Colonic mucosa (tissue), 4 donors: ENCODE measurements around the gene RECK. TPM values are rescaled to one million over a fixed set of nuclear protein-coding genes. Genes with fewer than 3 reads are reported as not detected.
"Not testable (repeated sequence)": the region's sequence is repeated elsewhere in the genome, so short reads cannot be mapped to it uniquely, and the experiment has no call there.

Experiments
- DNase-seq: peaks from one replicate; pipeline ENCODE4 v3.0.0-alpha.2; 2020
- H3K27ac ChIP-seq: fragments of 200-600 bp; one replicate; pipeline ENCODE4 v1.8.0; 2021
- H3K27me3 ChIP-seq: fragments of 200-600 bp; one replicate; pipeline ENCODE4 v1.8.0; 2021
- H3K36me3 ChIP-seq: fragments of 200-600 bp; one replicate; pipeline ENCODE4 v1.8.0; 2021
- H3K4me1 ChIP-seq: fragments of 200-600 bp; one replicate; pipeline ENCODE4 v1.8.0; 2021; ENCODE audit warnings: mild to moderate bottlenecking
- H3K4me3 ChIP-seq: fragments of 200-600 bp; one replicate; pipeline ENCODE4 v1.8.0; 2021
- H3K9ac ChIP-seq, 2 donors: one replicate each; pipeline ENCODE4 v1.7.0; 2013; ENCODE audit warnings: control low read depth in 2 of 2, low read depth in 2 of 2, low read length in 2 of 2
- H3K9me3 ChIP-seq: fragments of 200-600 bp; one replicate; pipeline ENCODE4 v1.8.0; 2021
- intact Hi-C: fragments of 100-400 bp; cut with DNase I; formaldehyde crosslinking; loops from one replicate; pipeline ENCODE4 v1.14.1; 2022
- total RNA-seq, 2 donors: library from RNA; stranded (reverse); fragmentation: NEBNext Ultra II Directional in 1 of 2; extraction: Animal tissue kit (Norgen Biotek cat#: 25700) in 1 of 2; gene quantifications; one replicate each; pipeline ENCODE4 v1.2.1, GENCODE V29; 2021
- TF ChIP-seq, protein P1 (sequence below): fragments of 200-600 bp; IDR thresholded peaks from one replicate; pipeline ENCODE4 v1.8.0; 2022; ENCODE audit warnings: antibody characterized with exemption, mild to moderate bottlenecking
- donor health status: healthy.
- donor health status: DM: no; HTN: no; CAD: no.
- donor health status: DM: no; HTN: no; CAD: no.

RECK gene
- total RNA-seq, 2 donors from 2014 or later: 1.6 to 4.5 TPM

- Histone ChIP-seq H3K27ac (no peak overlapping the region), H3K9ac (no peak overlapping the region), H3K4me3 (no peak overlapping the region), H3K27me3 (no peaks in the 10 kb centered on the region), H3K9me3 (no peaks in the 10 kb centered on the region), H3K36me3 (no peaks in the 10 kb centered on the region), H3K4me1 (peaks cover 23% of the 10 kb centered on the region)
- TF ChIP-seq, protein P1, sequence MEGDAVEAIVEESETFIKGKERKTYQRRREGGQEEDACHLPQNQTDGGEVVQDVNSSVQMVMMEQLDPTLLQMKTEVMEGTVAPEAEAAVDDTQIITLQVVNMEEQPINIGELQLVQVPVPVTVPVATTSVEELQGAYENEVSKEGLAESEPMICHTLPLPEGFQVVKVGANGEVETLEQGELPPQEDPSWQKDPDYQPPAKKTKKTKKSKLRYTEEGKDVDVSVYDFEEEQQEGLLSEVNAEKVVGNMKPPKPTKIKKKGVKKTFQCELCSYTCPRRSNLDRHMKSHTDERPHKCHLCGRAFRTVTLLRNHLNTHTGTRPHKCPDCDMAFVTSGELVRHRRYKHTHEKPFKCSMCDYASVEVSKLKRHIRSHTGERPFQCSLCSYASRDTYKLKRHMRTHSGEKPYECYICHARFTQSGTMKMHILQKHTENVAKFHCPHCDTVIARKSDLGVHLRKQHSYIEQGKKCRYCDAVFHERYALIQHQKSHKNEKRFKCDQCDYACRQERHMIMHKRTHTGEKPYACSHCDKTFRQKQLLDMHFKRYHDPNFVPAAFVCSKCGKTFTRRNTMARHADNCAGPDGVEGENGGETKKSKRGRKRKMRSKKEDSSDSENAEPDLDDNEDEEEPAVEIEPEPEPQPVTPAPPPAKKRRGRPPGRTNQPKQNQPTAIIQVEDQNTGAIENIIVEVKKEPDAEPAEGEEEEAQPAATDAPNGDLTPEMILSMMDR: no peak
- no peak for DNase-seq
- intact Hi-C loops: no loop called here
Observed at GRCh38 chr9:36129139-36129538, 92.4 kb downstream of the RECK start.

- not testable (repeated sequence) for H3K27ac ChIP-seq
Observed at GRCh38 chr9:36131666-36132065, 95.0 kb downstream of the RECK start.

DNA sequence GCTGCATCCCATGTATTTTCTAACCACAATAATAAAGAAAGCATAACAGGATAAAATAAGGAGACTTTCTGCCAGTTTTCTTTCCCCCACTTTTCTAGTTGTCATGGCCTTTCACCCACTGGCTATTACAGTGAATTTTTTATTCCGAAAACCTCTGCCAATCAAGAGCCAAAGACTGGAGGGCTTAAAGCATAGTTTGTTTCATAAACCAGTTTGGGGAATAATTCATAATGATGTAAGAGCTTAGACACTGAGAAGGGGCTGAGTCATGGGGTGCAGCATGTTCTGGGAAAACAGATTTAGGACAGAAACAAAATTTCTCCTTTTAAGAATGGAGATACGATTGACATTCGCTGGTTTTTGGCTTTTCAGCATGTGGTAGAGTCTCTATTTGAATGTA is 95.4 kb downstream of the RECK start:
- Histone ChIP-seq H3K9ac (no peak overlapping the region), H3K9me3 (no peaks in the 10 kb centered on the region), H3K36me3 (no peaks in the 10 kb centered on the region), H3K4me1 (peaks cover 10% of the 10 kb centered on the region), H3K4me3 (no peak overlapping the region), H3K27me3 (no peaks in the 10 kb centered on the region), H3K27ac (no peak overlapping the region)
- no peak for DNase-seq
- intact Hi-C loops: no loop called here
- TF ChIP-seq, protein P1: no peak

More at GRCh38 chr9:36131666-36132065, 95.0 kb downstream of the RECK start:
- intact Hi-C loops, H3K27me3 ChIP-seq, DNase-seq, H3K4me3 ChIP-seq, H3K9me3 ChIP-seq, H3K36me3 ChIP-seq, H3K9ac ChIP-seq: not testable (repeated sequence)
- H3K4me1 ChIP-seq: peaks cover 13% of the 10 kb centered on the region

DNA sequence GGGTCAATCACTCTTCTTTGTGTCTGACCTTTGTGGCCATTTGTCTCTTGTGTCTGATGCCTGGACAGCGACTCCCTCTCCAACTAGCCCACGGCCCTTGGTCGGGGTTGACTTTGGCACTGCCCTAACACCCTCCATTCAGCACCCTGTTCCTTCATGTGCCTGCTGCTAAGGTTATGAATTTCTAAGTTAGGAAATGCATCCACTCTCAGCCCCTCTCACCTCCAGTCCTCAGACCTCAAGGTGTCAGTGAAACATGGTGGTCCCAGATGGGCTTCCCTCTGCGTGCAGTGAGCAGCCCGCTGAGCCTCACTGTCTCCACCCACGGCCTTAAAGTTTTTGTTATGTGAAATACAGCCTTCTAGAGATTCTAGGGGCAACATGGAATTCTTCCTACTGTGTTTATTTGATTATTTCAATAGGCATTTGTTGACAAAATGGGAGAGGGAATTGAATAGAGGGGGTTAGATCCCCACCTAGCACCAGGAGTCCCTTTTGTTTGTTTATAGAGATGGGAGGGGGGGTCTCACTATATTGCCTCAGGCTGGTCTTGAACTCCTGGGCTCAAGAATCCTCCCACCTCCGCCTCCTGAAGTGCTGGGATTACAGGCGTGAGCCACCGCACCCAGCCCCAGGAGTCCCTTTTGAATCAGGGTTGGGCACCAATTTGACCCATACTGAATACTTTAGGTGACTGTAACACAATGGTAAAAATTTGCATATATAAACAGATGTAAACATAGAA is 98.2 kb downstream of the RECK start:
- H3K9ac ChIP-seq: no peak overlapping the region
- TF ChIP-seq, protein P1: no peak
- no peaks in the 10 kb centered on the region for H3K27me3 ChIP-seq
- intact Hi-C loops: no loop called here
- H3K9me3 ChIP-seq: no peaks in the 10 kb centered on the region
- DNase-seq: no peak
- H3K36me3 ChIP-seq: no peaks in the 10 kb centered on the region
- H3K27ac ChIP-seq: no peak overlapping the region
- H3K4me1 ChIP-seq: peaks cover 3% of the 10 kb centered on the region
- no peak overlapping the region for H3K4me3 ChIP-seq

GRCh38 chr9:36135741-36136271 is 99.1 kb downstream of the RECK start:
- intact Hi-C loops: no loop called here
- Histone ChIP-seq H3K9me3 (no peaks in the 10 kb centered on the region), H3K27me3 (no peaks in the 10 kb centered on the region), H3K4me3 (peak overlapping the region; percentile 94), H3K27ac (peak overlapping the region; percentile 76), H3K9ac (peak overlapping the region; percentile 61 to 83), H3K4me1 (peaks cover 3% of the 10 kb centered on the region), H3K36me3 (no peaks in the 10 kb centered on the region)
- TF ChIP-seq, protein P1: no peak
- peak; percentile 53 for DNase-seq

GRCh38 chr9:36136272-36136893 is 99.7 kb downstream of the RECK start, which contains the start of gene GLIPR2:
Gene GLIPR2 (plus strand): TSS chr9:36136733. CDS start chr9:36136779, 46 bp downstream.
- no peaks in the 10 kb centered on the region for H3K9me3 ChIP-seq
- H3K27ac ChIP-seq: peak within 1 kb of the TSS; percentile 76
- DNase-seq: peak; percentile 86
- peak within 1 kb of the TSS; percentile 94 for H3K4me3 ChIP-seq
- intact Hi-C loops: no loop called here
- peaks cover 6% of the 10 kb centered on the region for H3K4me1 ChIP-seq
- no peaks in the 10 kb centered on the region for H3K27me3 ChIP-seq
- peak within 1 kb of the TSS; percentile 83 to 92 for H3K9ac ChIP-seq
- TF ChIP-seq, protein P1: no peak
- no peaks in the 10 kb centered on the region for H3K36me3 ChIP-seq
